PC-3 (cell line): ENCODE data around the gene ENPP3.

Experiments used
- EZH2 ChIP-seq: fragments of 300-600 bp; sonication (generic); IDR thresholded peaks from one replicate; pipeline ENCODE4 v1.6.1; 2017; ENCODE audit warnings: antibody characterized with exemption, mild to moderate bottlenecking, low read length; ENCODE audit not compliant: unreplicated experiment
- EZH2phosphoT487 ChIP-seq: fragments of 300-600 bp; sonication (generic); IDR thresholded peaks from 2 replicates; pipeline ENCODE4 v1.6.1; 2018; ENCODE audit warnings: mild to moderate bottlenecking, antibody characterized with exemption, low read length, borderline replicate concordance
- TF ChIP-seq, protein P1 (sequence below): fragments of 300-600 bp; sonication (generic); conservative IDR thresholded peaks from 2 replicates; pipeline ENCODE4 v1.5.1; 2017; ENCODE audit warnings: antibody characterized with exemption, low read depth, mild to moderate bottlenecking, low read length

DNA sequence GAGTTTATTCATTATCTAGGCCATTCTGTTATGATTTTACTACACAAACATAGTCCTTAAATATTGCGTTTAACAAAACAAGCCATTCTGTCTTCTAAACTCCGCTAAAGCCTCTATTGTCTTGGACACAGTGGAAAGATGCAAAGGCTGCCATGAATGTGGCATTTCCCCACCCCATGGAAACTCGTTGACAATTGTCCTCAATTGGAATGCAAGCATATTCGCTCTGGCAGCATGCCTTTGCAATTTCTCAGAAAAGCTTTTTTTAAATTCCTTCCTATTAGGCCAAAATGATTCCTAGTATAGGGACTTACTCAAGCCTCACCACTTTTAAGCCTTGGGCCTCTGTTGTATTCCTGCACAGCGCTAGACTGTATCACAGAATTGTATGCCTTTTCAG, 41.3 kb downstream of the ENPP3 start:
- TF ChIP-seq, protein P1, sequence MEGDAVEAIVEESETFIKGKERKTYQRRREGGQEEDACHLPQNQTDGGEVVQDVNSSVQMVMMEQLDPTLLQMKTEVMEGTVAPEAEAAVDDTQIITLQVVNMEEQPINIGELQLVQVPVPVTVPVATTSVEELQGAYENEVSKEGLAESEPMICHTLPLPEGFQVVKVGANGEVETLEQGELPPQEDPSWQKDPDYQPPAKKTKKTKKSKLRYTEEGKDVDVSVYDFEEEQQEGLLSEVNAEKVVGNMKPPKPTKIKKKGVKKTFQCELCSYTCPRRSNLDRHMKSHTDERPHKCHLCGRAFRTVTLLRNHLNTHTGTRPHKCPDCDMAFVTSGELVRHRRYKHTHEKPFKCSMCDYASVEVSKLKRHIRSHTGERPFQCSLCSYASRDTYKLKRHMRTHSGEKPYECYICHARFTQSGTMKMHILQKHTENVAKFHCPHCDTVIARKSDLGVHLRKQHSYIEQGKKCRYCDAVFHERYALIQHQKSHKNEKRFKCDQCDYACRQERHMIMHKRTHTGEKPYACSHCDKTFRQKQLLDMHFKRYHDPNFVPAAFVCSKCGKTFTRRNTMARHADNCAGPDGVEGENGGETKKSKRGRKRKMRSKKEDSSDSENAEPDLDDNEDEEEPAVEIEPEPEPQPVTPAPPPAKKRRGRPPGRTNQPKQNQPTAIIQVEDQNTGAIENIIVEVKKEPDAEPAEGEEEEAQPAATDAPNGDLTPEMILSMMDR: no peak
- TF ChIP-seq EZH2 (no peak), EZH2phosphoT487 (no peak)
